Peyer's patch (tissue), 4 donors: ENCODE data around the gene FKRP. TPM values are rescaled to one million over a fixed set of nuclear protein-coding genes. Genes with fewer than 3 reads are reported as not detected.

Source experiments
- DNase-seq, 3 donors: peaks; one replicate each; pipeline ENCODE4 v3.0.0-alpha.2; 2017 to 2019
- H3K27ac ChIP-seq, 4 donors: fragments of 200-600 bp; sonication (generic); one replicate each; pipeline ENCODE4 v1.5.1; 2016 to 2019
- H3K27me3 ChIP-seq, 2 donors: fragments of 200-600 bp; sonication (generic); one replicate each; pipeline ENCODE4 v1.5.1; 2019
- H3K36me3 ChIP-seq, 3 donors: fragments of 200-600 bp; sonication (generic); one replicate each; pipeline ENCODE4 v1.5.1; 2016 to 2019
- H3K4me1 ChIP-seq, 4 donors: fragments of 200-600 bp; sonication (generic); one replicate each; pipeline ENCODE4 v1.5.1; 2016 to 2019
- H3K4me3 ChIP-seq, 4 donors: fragments of 200-600 bp; sonication (generic); 1 replicate in 3 of 4; 2 replicates in 1 of 4; pipeline ENCODE4 v1.5.1; 2016 to 2019; ENCODE audit warnings: mild to moderate bottlenecking in 1 of 4
- H3K9me3 ChIP-seq, 4 donors: fragments of 200-600 bp; sonication (generic); one replicate each; pipeline ENCODE4 v1.5.1; 2016 to 2019; ENCODE audit warnings: mild to moderate bottlenecking in 1 of 4
- POLR2A ChIP-seq, 2 donors: fragments of 450-650 bp; IDR thresholded peaks; one replicate each; pipeline ENCODE4 v1.5.1; 2017; ENCODE audit warnings: antibody characterized with exemption in 2 of 2, mild to moderate bottlenecking in 2 of 2, moderate library complexity in 2 of 2
- total RNA-seq, 4 donors: library from RNA; depleted of rRNA; stranded (reverse); fragments of >200 nt; gene quantifications; one replicate each; pipeline ENCODE4 v1.1.0, GENCODE V29; 2016
- TF ChIP-seq, protein P1 (sequence below), 6 experiments: fragments of 450-650 bp in 4 of 6; fragments of 200-600 bp in 2 of 6; sonication (generic) in 1 of 6; IDR thresholded peaks; one replicate each; pipeline ENCODE4 v1.5.1; 2017 to 2019; ENCODE audit warnings: antibody characterized with exemption in 6 of 6, mild to moderate bottlenecking in 3 of 6, moderate library complexity in 1 of 6

Gene FKRP
- total RNA-seq, 4 donors from 2014 or later, result 9.1 to 18.6 (median 15.3) TPM

DNA sequence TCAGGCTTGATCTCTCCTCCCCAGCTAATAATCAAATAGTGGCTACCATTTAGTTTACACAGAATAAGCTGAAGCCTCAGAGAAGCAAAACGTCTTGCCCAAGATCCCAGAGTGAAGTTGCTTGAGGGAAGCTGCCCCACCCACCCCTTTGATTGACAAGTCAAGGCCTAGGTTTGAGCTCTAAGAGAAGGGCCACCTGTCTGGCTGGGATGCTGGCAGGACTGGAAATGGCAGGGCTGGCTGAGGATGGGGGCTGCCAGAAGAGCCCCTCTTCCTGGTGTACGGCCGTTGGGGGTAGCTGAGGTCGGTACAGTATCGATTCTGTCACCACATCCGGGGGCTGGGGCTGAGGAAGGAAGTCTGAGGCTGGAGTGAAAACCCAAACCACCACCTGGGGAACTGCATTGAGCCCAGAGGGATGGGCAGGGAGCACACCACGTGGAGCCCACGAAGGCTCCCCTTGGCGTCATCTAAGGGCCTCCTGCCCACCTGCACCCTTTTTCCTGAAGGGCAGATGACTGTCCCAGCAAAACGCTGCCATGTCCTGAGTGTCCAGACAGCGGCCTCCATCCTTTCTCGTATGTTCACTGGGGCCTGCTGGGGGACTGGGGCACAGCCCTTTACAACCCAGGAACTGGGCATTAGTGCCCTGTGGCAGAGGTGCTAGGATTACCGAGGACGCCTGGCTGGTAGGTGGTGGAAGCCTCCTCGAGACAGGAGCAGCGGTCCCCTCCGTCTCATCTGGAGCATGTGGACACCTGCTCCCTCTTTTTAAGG lies 27.5 kb upstream of the FKRP start:
- Histone ChIP-seq H3K9me3 (no peaks in the 10 kb centered on the region), H3K27ac (peak overlapping the region; percentile 91 to 95 (median 93)), H3K27me3 (no peaks in the 10 kb centered on the region), H3K4me1 (peaks cover 0 to 36% (median 30%) of the 10 kb centered on the region in 4 donors), H3K4me3 (peak overlapping the region; percentile 19 to 89 (median 76)), H3K36me3 (peaks cover 0 to 38% (median 0%) of the 10 kb centered on the region in 3 donors)
- peak in 2 of 3 donors; percentile 88 to 90 for DNase-seq
- TF ChIP-seq POLR2A (IDR thresholded peaks at IDR 0.05), result no peak
- TF ChIP-seq, protein P1, sequence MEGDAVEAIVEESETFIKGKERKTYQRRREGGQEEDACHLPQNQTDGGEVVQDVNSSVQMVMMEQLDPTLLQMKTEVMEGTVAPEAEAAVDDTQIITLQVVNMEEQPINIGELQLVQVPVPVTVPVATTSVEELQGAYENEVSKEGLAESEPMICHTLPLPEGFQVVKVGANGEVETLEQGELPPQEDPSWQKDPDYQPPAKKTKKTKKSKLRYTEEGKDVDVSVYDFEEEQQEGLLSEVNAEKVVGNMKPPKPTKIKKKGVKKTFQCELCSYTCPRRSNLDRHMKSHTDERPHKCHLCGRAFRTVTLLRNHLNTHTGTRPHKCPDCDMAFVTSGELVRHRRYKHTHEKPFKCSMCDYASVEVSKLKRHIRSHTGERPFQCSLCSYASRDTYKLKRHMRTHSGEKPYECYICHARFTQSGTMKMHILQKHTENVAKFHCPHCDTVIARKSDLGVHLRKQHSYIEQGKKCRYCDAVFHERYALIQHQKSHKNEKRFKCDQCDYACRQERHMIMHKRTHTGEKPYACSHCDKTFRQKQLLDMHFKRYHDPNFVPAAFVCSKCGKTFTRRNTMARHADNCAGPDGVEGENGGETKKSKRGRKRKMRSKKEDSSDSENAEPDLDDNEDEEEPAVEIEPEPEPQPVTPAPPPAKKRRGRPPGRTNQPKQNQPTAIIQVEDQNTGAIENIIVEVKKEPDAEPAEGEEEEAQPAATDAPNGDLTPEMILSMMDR (IDR thresholded peaks at IDR 0.05), result no peak

DNA sequence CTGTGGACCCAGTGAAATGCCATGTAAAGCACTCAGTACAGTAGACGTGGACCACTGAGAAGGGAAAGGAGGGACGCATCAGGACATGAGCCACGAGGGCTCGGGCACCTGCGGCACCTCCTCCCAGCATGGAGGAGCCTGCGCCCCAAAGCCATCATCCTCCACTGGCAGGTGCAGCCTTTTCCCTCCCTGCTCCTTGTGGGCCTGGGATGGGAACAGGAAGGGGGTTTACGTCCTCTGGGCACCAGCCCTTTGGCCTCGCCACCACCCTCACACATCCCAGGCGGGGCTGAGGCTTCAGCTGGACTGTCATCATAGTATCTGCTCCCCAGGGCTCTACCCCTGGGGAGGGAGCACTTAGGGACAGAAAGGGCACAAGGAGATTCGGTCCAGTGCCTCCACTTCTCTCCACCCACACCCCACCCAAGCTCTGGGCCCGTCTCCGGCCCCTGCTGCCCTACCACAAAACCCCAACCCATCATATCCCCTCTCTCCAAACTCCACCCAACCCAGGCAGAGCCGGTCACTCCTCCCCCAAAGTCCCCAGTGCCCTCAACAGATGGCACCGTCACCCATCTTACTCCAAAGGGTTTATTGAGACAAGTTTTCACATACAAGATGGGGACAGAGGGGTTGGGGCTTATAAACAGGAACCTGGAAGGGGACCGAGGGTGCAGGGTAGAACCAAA lies 26.8 kb upstream of the FKRP start:
- Histone ChIP-seq H3K36me3 (peaks cover 0 to 43% (median 0%) of the 10 kb centered on the region in 3 donors), H3K27ac (peak overlapping the region in 3 of 4 donors; percentile 92 to 95 (median 94)), H3K4me3 (peak overlapping the region in 1 of 4 donors; percentile 70), H3K27me3 (no peaks in the 10 kb centered on the region), H3K4me1 (peaks cover 0 to 36% (median 30%) of the 10 kb centered on the region in 4 donors), H3K9me3 (no peaks in the 10 kb centered on the region)
- peak in 2 of 3 donors; percentile 77 to 81 for DNase-seq
- TF ChIP-seq POLR2A (IDR thresholded peaks at IDR 0.05), result no peak
- TF ChIP-seq, protein P1 (IDR thresholded peaks at IDR 0.05), result no peak

DNA sequence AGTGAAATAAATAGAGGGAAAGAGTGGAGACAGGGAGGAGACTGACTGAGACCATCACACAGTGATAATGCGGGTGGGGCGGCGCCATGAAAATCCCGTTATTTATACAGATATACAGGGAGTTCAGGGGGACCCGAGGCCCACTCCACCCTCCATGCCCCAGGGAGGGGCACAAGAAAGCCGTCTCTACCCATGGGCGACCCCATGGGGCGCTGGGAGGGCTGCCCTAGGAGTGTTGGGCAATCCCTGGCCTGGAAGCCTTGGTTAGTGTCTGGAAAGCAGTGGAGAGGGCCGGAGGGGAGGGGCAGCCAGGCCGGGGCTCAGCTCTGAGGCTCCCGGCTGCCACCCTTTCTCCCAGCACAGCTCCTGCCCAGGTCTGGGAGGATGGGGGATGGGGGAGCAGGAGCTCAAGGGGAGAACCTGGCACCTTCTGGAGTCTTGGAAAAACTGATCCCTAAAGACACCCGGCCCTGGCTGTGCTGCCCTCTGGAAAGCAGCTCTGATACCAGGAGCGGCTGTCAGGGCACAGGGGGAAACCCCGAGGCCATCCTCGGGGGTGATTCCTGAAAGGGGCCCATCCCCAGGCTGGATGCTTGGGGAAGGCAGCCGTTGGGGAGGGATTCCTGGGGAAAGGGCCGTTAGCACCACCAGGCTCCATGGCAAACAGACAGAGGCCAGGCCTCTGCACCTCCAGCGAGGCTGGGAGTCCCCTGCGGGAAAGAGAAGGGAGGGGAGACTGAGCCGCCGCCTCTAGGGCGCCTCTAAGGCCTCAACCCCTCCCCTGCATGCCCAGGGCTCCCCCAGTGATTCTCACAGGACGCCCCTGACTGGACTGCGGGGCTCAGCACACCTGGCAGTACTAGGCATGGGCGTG lies 26.0 kb upstream of the FKRP start:
- Histone ChIP-seq H3K9me3 (no peaks in the 10 kb centered on the region), H3K4me1 (peaks cover 0 to 36% (median 27%) of the 10 kb centered on the region in 4 donors), H3K36me3 (peaks cover 0 to 51% (median 0%) of the 10 kb centered on the region in 3 donors), H3K4me3 (no peak overlapping the region), H3K27ac (peak overlapping the region in 1 of 4 donors; percentile 94), H3K27me3 (no peaks in the 10 kb centered on the region)
- no peak for TF ChIP-seq POLR2A (IDR thresholded peaks at IDR 0.05)
- TF ChIP-seq, protein P1 (IDR thresholded peaks at IDR 0.05), result no peak
- no peak for DNase-seq

DNA sequence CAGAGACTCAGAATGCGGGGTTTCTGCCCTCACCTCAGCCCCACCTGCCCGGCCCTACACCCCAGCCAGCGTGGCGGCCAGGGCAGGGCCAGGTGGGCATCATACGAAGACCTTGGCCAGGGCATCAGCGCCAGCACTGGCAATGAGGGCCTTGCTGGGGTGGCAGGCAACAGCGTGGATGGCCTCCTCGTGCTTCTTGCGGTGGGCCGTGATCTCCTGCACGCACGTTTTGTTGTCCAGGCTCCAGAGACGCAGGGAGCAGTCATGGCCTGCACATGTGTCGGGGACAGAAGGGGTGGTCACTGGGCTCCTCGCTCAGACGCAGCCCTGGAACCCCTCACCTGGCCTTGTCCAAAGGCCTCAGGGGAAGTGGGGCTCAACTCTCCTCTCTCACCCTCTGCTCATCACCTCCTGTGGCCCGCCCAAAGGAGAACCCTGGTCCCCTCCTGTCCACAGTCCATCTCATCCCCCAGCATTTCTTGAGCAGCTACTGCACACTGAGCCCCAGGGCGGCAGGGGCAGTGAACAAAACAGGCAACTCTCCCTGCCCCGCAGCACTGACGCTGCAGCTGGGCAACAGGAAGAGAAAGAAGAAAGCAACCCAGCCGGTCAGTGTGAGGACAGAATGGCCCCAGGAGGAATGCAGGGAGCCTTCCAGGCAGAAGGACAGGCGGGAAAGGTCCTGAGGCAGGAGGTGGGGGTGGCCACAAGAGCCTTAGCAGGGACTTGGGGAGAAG lies 25.2 kb upstream of the FKRP start:
- Histone ChIP-seq H3K27ac (no peak overlapping the region), H3K4me3 (no peak overlapping the region), H3K27me3 (no peaks in the 10 kb centered on the region), H3K9me3 (no peaks in the 10 kb centered on the region), H3K36me3 (peaks cover 0 to 59% (median 0%) of the 10 kb centered on the region in 3 donors), H3K4me1 (peaks cover 0 to 32% (median 19%) of the 10 kb centered on the region in 4 donors)
- no peak for DNase-seq
- TF ChIP-seq, protein P1 (IDR thresholded peaks at IDR 0.05), result no peak
- no peak for TF ChIP-seq POLR2A (IDR thresholded peaks at IDR 0.05)
